SK-N-SH (cell line): ENCODE results near the gene PSTPIP1. TPM values are rescaled to one million over a fixed set of nuclear protein-coding genes. Genes with fewer than 3 reads are reported as not detected.

Experiments used
- CTCF ChIA-PET: fragments of 300-600, 350-600 bp; formaldehyde crosslinking; extraction: SDS; loops from one replicate; lab custom pipeline; 2021; lab: Yijun Ruan, JAX
- POLR2A ChIA-PET: fragments of 350-600 bp; sonication (Branson Sonifier 250); formaldehyde crosslinking; extraction: SDS; loops from one replicate; lab custom pipeline; 2020; ENCODE audit warnings: antibody characterized with exemption, inconsistent platforms; lab: Yijun Ruan, JAX
- DNase-seq: peaks from one replicate; pipeline ENCODE4 v3.0.0; 2012
- H2AFZ ChIP-seq: fragments of 200-600 bp; sonication (generic); 2 replicates; pipeline ENCODE4 v1.8.1; 2016; ENCODE audit warnings: antibody characterized with exemption, mild to moderate bottlenecking, low read depth
- H3F3A ChIP-seq: fragments of 200-600 bp; sonication (generic); replicated peaks from 2 replicates; pipeline ENCODE3; 2016; ENCODE audit warnings: antibody characterized with exemption, mild to moderate bottlenecking; ENCODE audit not compliant: insufficient read depth
- H3K27ac ChIP-seq, 2 experiments: fragments of 200-500 bp in 1 of 2; fragments of 200-600 bp in 1 of 2; sonication (Bioruptor generic) in 1 of 2; sonication (generic), shearing (Covaris generic) in 1 of 2; 2 replicates each; pipeline versions ENCODE4 v1.5.1 to v1.6.1; 2014 to 2016; ENCODE audit warnings: low read depth in 2 of 2, inconsistent platforms in 1 of 2, low read length in 1 of 2, mild to moderate bottlenecking in 1 of 2, mixed read lengths in 1 of 2
- H3K27me3 ChIP-seq: fragments of 200-600 bp; sonication (generic), shearing (Covaris generic); 2 replicates; pipeline ENCODE4 v1.6.1; 2016; ENCODE audit warnings: mixed run types; ENCODE audit not compliant: insufficient read depth
- H3K36me3 ChIP-seq, 2 experiments: fragments of 200-500 bp in 1 of 2; fragments of 200-600 bp in 1 of 2; sonication (Bioruptor generic) in 1 of 2; sonication (generic) in 1 of 2; replicated peaks in 1 of 2; 2 replicates each; pipeline versions ENCODE3 to v1.5.1; 2014 to 2016; ENCODE audit warnings: low read length in 1 of 2, mild to moderate bottlenecking in 1 of 2; ENCODE audit not compliant: insufficient read depth in 2 of 2, control insufficient read depth in 1 of 2
- H3K4me1 ChIP-seq, 2 experiments: fragments of 200-500 bp in 1 of 2; fragments of 200-600 bp in 1 of 2; sonication (Bioruptor generic) in 1 of 2; sonication (generic), shearing (Covaris generic) in 1 of 2; 2 replicates each; pipeline versions ENCODE4 v1.5.1 to v1.6.1; 2014 to 2016; ENCODE audit warnings: low read depth in 1 of 2, low read length in 1 of 2, mixed run types in 1 of 2; ENCODE audit not compliant: insufficient read depth in 2 of 2, control insufficient read depth in 1 of 2
- H3K4me2 ChIP-seq: fragments of 200-600 bp; sonication (generic), shearing (Covaris generic); 2 replicates; pipeline ENCODE4 v1.6.1; 2017; ENCODE audit warnings: mixed run types
- H3K4me3 ChIP-seq, 2 experiments: fragments of 200-500 bp in 1 of 2; fragments of 200-600 bp in 1 of 2; sonication (Bioruptor generic) in 1 of 2; sonication (generic), shearing (Covaris generic) in 1 of 2; 2 replicates each; pipeline versions ENCODE4 v1.5.1 to v1.8.1; 2014 to 2016; ENCODE audit warnings: low read depth in 2 of 2, inconsistent platforms in 1 of 2, low read length in 1 of 2, mild to moderate bottlenecking in 1 of 2, mixed read lengths in 1 of 2, moderate library complexity in 1 of 2
- H3K79me2 ChIP-seq: fragments of 200-600 bp; sonication (generic); 2 replicates; pipeline ENCODE4 v1.8.1; 2017; ENCODE audit warnings: mild to moderate bottlenecking; ENCODE audit not compliant: insufficient read depth
- H3K9ac ChIP-seq: fragments of 200-600 bp; sonication (generic); 2 replicates; pipeline ENCODE4 v1.6.1; 2017; ENCODE audit warnings: mixed run types
- H3K9me2 ChIP-seq: fragments of 200-600 bp; sonication (generic); 2 replicates; pipeline ENCODE4 v1.6.1; 2017; ENCODE audit warnings: mixed run types
- H3K9me3 ChIP-seq: fragments of 200-600 bp; sonication (generic); 2 replicates; pipeline ENCODE4 v1.6.1; 2017; ENCODE audit warnings: mixed run types, mild to moderate bottlenecking, moderate library complexity
- H4K20me1 ChIP-seq: fragments of 200-600 bp; sonication (generic); 2 replicates; pipeline ENCODE4 v1.6.1; 2017; ENCODE audit warnings: mild to moderate bottlenecking, mixed run types; ENCODE audit not compliant: insufficient read depth
- ELF1 ChIP-seq: IDR thresholded peaks from 2 replicates; pipeline ENCODE4 v1.4.0; 2012
- EP300 ChIP-seq, 2 experiments: IDR thresholded peaks; 2 replicates each; pipeline versions ENCODE4 v1.4.0 to v1.6.1; 2012; ENCODE audit warnings: borderline replicate concordance in 1 of 2, low read depth in 1 of 2, low read length in 1 of 2
- FOSL2 ChIP-seq: IDR thresholded peaks from 2 replicates; pipeline ENCODE4 v1.4.0; 2012; ENCODE audit warnings: low read depth, mild to moderate bottlenecking, moderate library complexity, borderline replicate concordance
- FOXM1 ChIP-seq: IDR thresholded peaks from 2 replicates; pipeline ENCODE4 v1.4.0; 2012; ENCODE audit warnings: low read depth, mild to moderate bottlenecking
- GATA2 ChIP-seq: sonication (generic); formaldehyde crosslinking; IDR thresholded peaks from 2 replicates; pipeline ENCODE4 v1.5.0; 2020; ENCODE audit warnings: mild to moderate bottlenecking, missing genetic modification reagents
- MAX ChIP-seq: IDR thresholded peaks from 2 replicates; pipeline ENCODE4 v1.4.0; 2012; ENCODE audit warnings: low read depth
- MEF2A ChIP-seq: IDR thresholded peaks from 2 replicates; pipeline ENCODE4 v1.4.0; 2012; ENCODE audit warnings: low read depth, borderline replicate concordance
- MXI1 ChIP-seq: IDR thresholded peaks from 2 replicates; pipeline ENCODE4 v1.6.1; 2012; ENCODE audit warnings: mild to moderate bottlenecking, low read depth, low read length, improper control_type of control experiment
- NFIC ChIP-seq: IDR thresholded peaks from 2 replicates; pipeline ENCODE4 v1.4.0; 2012; ENCODE audit warnings: borderline replicate concordance
- RAD21 ChIP-seq: IDR thresholded peaks from 2 replicates; pipeline ENCODE4 v1.6.1; 2012; ENCODE audit warnings: mild to moderate bottlenecking, low read length
- RCOR1 ChIP-seq: fragments of 150-350 bp; IDR thresholded peaks from 2 replicates; pipeline ENCODE4 v1.6.1; 2017; ENCODE audit warnings: antibody characterized with exemption, low read length
- RFX5 ChIP-seq: IDR thresholded peaks from 2 replicates; pipeline ENCODE4 v1.6.1; 2012; ENCODE audit warnings: mild to moderate bottlenecking, improper control_type of control experiment, low read length
- RXRA ChIP-seq: IDR thresholded peaks from 2 replicates; pipeline ENCODE4 v1.4.0; 2012; ENCODE audit warnings: low read depth, mild to moderate bottlenecking, borderline replicate concordance
- SIN3A ChIP-seq: IDR thresholded peaks from 2 replicates; pipeline ENCODE4 v1.6.1; 2012; ENCODE audit warnings: low read depth, mild to moderate bottlenecking, low read length, moderate library complexity, borderline replicate concordance
- TEAD4 ChIP-seq: IDR thresholded peaks from 2 replicates; pipeline ENCODE4 v1.4.0; 2012; ENCODE audit warnings: mild to moderate bottlenecking, borderline replicate concordance; ENCODE audit not compliant: insufficient read depth
- USF1 ChIP-seq: IDR thresholded peaks from 2 replicates; pipeline ENCODE4 v1.4.0; 2012; ENCODE audit warnings: low read depth, borderline replicate concordance
- YY1 ChIP-seq: IDR thresholded peaks from 2 replicates; pipeline ENCODE4 v1.4.0; 2012; ENCODE audit warnings: low read depth, mild to moderate bottlenecking
- ZBTB33 ChIP-seq: IDR thresholded peaks from 2 replicates; pipeline ENCODE4 v1.4.0; 2012; ENCODE audit warnings: low read depth, borderline replicate concordance
- WGBS: methylation state at CpG from one replicate; pipeline ENCODE4 v1.1.6; 2017; ENCODE audit warnings: low lambda C conversion rate; 5-methylcytosine and 5-hydroxymethylcytosine counted together
- polyA plus RNA-seq, 3 experiments: library from polyadenylated mRNA; depleted of rRNA; stranded (reverse); fragments of >200 nt; gene quantifications; 2 replicates each; pipeline ENCODE4 v1.2.3, GENCODE V29; 2012
- TF ChIP-seq, protein P1 (sequence below): fragments of 150-350 bp; IDR thresholded peaks from 2 replicates; pipeline ENCODE4 v1.6.1; 2017; ENCODE audit warnings: antibody characterized with exemption, low read length, low read depth, borderline replicate concordance
- TF ChIP-seq, protein P2 (sequence below): IDR thresholded peaks from 2 replicates; pipeline ENCODE4; 2012

The PSTPIP1 gene
- polyA plus RNA-seq, 1 of the 3 experiments (the other 2 are of a cell fraction), result 0.69 TPM

DNA sequence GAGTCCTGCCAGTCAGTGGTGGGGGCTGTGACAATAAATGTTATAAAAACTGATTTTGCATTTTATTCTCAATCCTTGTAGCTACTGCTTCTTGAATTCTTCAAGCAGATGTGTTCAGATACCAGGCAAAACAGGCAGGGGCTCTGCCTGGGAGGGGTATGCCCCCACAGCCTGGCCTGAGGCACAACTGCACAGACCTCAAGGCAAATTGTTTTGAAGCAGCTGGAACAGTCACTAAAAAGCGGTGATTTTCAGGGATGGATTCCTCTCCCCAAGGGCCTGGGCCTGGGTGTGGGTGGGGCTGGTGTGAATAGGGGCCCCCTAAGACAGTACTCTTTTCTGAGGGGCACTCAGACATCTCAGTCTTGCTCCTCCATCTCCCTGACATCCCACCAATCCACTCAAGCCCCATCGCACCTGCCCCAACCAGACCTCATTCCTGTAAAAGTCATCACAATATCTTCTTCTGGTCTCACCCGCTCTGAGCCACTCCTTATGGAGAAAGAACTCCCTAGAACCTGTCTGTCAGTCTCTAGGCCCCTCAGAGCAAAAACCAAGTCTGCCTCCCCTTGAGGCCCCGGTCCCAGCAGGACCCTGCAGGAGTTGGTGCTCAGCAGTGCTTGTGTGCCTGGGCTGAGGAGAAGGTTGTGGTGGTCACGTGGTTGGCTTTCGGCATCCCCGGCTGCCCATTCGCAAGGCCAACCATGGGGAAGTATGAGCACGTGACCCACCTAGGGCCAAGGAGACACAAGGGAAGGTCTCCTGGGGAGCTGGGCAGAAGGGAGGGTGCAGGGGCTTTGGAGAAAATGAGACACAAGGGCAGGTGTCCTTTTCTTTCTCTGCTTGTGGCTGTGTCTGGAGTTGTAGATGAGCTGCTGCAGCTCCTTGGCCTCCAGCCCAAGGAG lies 2.9 kb upstream of the PSTPIP1 start:
- Histone ChIP-seq H3K27me3 (no peaks in the 10 kb centered on the region), H3K79me2 (no peaks in the 10 kb centered on the region), H3K9me3 (no peaks in the 10 kb centered on the region), H3K27ac (no peak overlapping the region), H3K9ac (no peak overlapping the region), H3F3A (no peaks in the 10 kb centered on the region), H3K4me2 (no peak overlapping the region), H3K36me3 (no peaks in the 10 kb centered on the region), H4K20me1 (no peaks in the 10 kb centered on the region), H3K4me3 (no peak overlapping the region), H3K9me2 (no peaks in the 10 kb centered on the region), H2AFZ (no peak overlapping the region), H3K4me1 (peaks cover 16 to 25% of the 10 kb centered on the region in 2 experiments; a peak in 3 of 4 replicates)
- DNase-seq, result peak; percentile 3
- ChIA-PET CTCF (no interaction called here), POLR2A (no interaction called here)
- TF ChIP-seq, protein P1, sequence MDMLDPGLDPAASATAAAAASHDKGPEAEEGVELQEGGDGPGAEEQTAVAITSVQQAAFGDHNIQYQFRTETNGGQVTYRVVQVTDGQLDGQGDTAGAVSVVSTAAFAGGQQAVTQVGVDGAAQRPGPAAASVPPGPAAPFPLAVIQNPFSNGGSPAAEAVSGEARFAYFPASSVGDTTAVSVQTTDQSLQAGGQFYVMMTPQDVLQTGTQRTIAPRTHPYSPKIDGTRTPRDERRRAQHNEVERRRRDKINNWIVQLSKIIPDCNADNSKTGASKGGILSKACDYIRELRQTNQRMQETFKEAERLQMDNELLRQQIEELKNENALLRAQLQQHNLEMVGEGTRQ, result no peak
- TF ChIP-seq SIN3A, result no peak
- TF ChIP-seq RCOR1, result no peak
- TF ChIP-seq TEAD4, result no peak
- TF ChIP-seq FOSL2, result no peak
- no peak for TF ChIP-seq FOXM1
- TF ChIP-seq MXI1, result no peak
- TF ChIP-seq ZBTB33, result no peak
- no peak for TF ChIP-seq NFIC
- no peak for TF ChIP-seq ELF1
- no peak for TF ChIP-seq USF1
- TF ChIP-seq MEF2A, result no peak
- no peak for TF ChIP-seq RXRA
- TF ChIP-seq GATA2 (CRISPR knock-in tag), result no peak
- no peak for TF ChIP-seq RAD21
- TF ChIP-seq RFX5, result no peak
- TF ChIP-seq YY1, result no peak
- TF ChIP-seq, protein P2, sequence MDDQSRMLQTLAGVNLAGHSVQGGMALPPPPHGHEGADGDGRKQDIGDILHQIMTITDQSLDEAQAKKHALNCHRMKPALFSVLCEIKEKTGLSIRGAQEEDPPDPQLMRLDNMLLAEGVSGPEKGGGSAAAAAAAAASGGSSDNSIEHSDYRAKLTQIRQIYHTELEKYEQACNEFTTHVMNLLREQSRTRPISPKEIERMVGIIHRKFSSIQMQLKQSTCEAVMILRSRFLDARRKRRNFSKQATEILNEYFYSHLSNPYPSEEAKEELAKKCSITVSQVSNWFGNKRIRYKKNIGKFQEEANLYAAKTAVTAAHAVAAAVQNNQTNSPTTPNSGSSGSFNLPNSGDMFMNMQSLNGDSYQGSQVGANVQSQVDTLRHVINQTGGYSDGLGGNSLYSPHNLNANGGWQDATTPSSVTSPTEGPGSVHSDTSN, result no peak
- no peak for TF ChIP-seq EP300 (IDR thresholded peaks at IDR 0.05; ENCODE audit: borderline replicate concordance in 1 of 2, low read depth in 1 of 2, low read length in 1 of 2)
- no peak for TF ChIP-seq MAX
- WGBS, result 87% methylated on average over 8 of the region's 9 CpGs
